HCT116 (cell line): Measurements from ENCODE around the gene NF2. TPM values are rescaled to one million over a fixed set of nuclear protein-coding genes. Genes with fewer than 3 reads are reported as not detected.

Source experiments
- ATAC-seq: fragments of 200-7000 bp; cut with Tn5 transposase; 2 replicates; pipeline ENCODE4 v1.9.1; 2020; ENCODE audit warnings: mild to moderate bottlenecking, moderate library complexity
- BruUV-seq: library from RNA; stranded (reverse); fragments of 400-500 nt; replicated peaks from 2 replicates; lab custom pipeline; 2021; lab: Mats Ljungman, UMichigan
- CTCF ChIA-PET: fragments of 300-600 bp; sonication (Branson Sonifier 250); formaldehyde crosslinking; loops from one replicate; lab custom pipeline; 2021; ENCODE audit warnings: antibody characterized with exemption; lab: Charles Lee
- POLR2A ChIA-PET: fragments of 300-600, 350-600 bp; sonication (Branson Sonifier 250); formaldehyde crosslinking; loops from one replicate; lab custom pipeline; 2021; ENCODE audit warnings: antibody characterized with exemption; lab: Charles Lee
- RAD21 ChIA-PET, 2 experiments: fragments of 300-600 bp; sonication (Branson Sonifier 250); formaldehyde crosslinking; loops; one replicate each; lab custom pipeline; 2023; ENCODE audit warnings: low total read pairs in 2 of 2; ENCODE audit not compliant: uncharacterized antibody in 2 of 2, unreplicated experiment in 2 of 2, low non-redundant PET in 1 of 2; lab: Charles Lee
- DNase-seq: peaks from one replicate; pipeline ENCODE4 v3.0.0-alpha.2; 2010; ENCODE audit warnings: low read depth, low spot score
- H2AFZ ChIP-seq: fragments of 200-600 bp; shearing (Covaris generic), sonication (generic); 2 replicates; pipeline ENCODE4 v1.6.1; 2017; ENCODE audit warnings: low read depth, mixed run types, mixed read lengths, antibody characterized with exemption, low read length; ENCODE audit not compliant: poor library complexity, severe bottlenecking
- H3K27ac ChIP-seq: 2 replicates; pipeline ENCODE4 v1.5.1; 2012; ENCODE audit warnings: low read depth, low read length
- H3K27me3 ChIP-seq: fragments of 200-600 bp; sonication (generic); 2 replicates; pipeline ENCODE4 v1.6.1; 2016; ENCODE audit warnings: mixed run types, low read length, mixed read lengths; ENCODE audit not compliant: insufficient read depth
- H3K36me3 ChIP-seq, 2 experiments: fragments of 200-500 bp in 1 of 2; fragments of 200-600 bp in 1 of 2; sonication (Bioruptor generic) in 1 of 2; sonication (generic) in 1 of 2; 2 replicates each; pipeline versions ENCODE4 v1.5.1 to v1.6.1; 2014 to 2016; ENCODE audit warnings: low read length in 2 of 2, inconsistent platforms in 1 of 2, mixed read lengths in 1 of 2, mixed run types in 1 of 2; ENCODE audit not compliant: insufficient read depth in 2 of 2, control insufficient read depth in 1 of 2
- H3K4me1 ChIP-seq, 2 experiments: fragments of 200-600 bp in 1 of 2; sonication (generic) in 1 of 2; 2 replicates each; pipeline versions ENCODE4 v1.5.1 to v1.6.1; 2012 to 2017; ENCODE audit warnings: low read length in 2 of 2, inconsistent platforms in 1 of 2, mild to moderate bottlenecking in 1 of 2, mixed read lengths in 1 of 2, mixed run types in 1 of 2, moderate library complexity in 1 of 2; ENCODE audit not compliant: insufficient read depth in 2 of 2, control insufficient read depth in 1 of 2
- H3K4me2 ChIP-seq: fragments of 200-600 bp; sonication (generic); 2 replicates; pipeline ENCODE4 v1.6.1; 2017; ENCODE audit warnings: mixed run types, low read length, mixed read lengths
- H3K4me3 ChIP-seq, 2 experiments: fragments of 200-600 bp in 1 of 2; sonication (generic) in 1 of 2; replicated peaks in 1 of 2; 2 replicates each; pipeline ENCODE4 v1.5.1; 2011 to 2016; ENCODE audit warnings: low read length in 2 of 2, control low read depth in 1 of 2, low read depth in 1 of 2, mild to moderate bottlenecking in 1 of 2, mixed read lengths in 1 of 2, mixed run types in 1 of 2
- H3K79me2 ChIP-seq: fragments of 200-600 bp; sonication (generic); 2 replicates; pipeline ENCODE4 v1.6.1; 2017; ENCODE audit warnings: mild to moderate bottlenecking, mixed run types, low read length, moderate library complexity, mixed read lengths; ENCODE audit not compliant: insufficient read depth
- H3K9ac ChIP-seq: fragments of 200-600 bp; sonication (generic); 2 replicates; pipeline ENCODE4 v1.6.1; 2016; ENCODE audit warnings: low read length, mixed read lengths
- H3K9me2 ChIP-seq: fragments of 200-600 bp; sonication (generic), shearing (Covaris generic); 2 replicates; pipeline ENCODE4 v1.6.1; 2017; ENCODE audit warnings: mixed run types, mild to moderate bottlenecking, moderate library complexity; ENCODE audit not compliant: insufficient read depth
- H3K9me3 ChIP-seq, 2 experiments: fragments of 200-500 bp in 1 of 2; fragments of 200-600 bp in 1 of 2; sonication (Bioruptor generic) in 1 of 2; sonication (generic) in 1 of 2; 2 replicates each; pipeline ENCODE4 v1.6.1; 2014 to 2017; ENCODE audit warnings: low read length in 2 of 2, mixed read lengths in 2 of 2, inconsistent platforms in 1 of 2, low read depth in 1 of 2, mild to moderate bottlenecking in 1 of 2, mixed run types in 1 of 2, moderate library complexity in 1 of 2; ENCODE audit not compliant: control insufficient read depth in 1 of 2, insufficient read depth in 1 of 2
- H4K20me1 ChIP-seq: fragments of 200-600 bp; sonication (generic), shearing (Covaris generic); 2 replicates; pipeline ENCODE4 v1.6.1; 2017; ENCODE audit warnings: mixed run types, mild to moderate bottlenecking, moderate library complexity; ENCODE audit not compliant: insufficient read depth
- CBX3 ChIP-seq: IDR thresholded peaks from 2 replicates; pipeline ENCODE4 v1.6.1; 2012; ENCODE audit warnings: low read depth
- CEBPB ChIP-seq: IDR thresholded peaks from 2 replicates; pipeline ENCODE4 v1.6.1; 2012; ENCODE audit warnings: low read depth
- CTCF ChIP-seq, 3 experiments: fragments of 200-600 bp in 1 of 3; sonication (generic) in 1 of 3; IDR thresholded peaks in 2 of 3; conservative IDR thresholded peaks in 1 of 3; 2 replicates each; pipeline ENCODE4 v1.5.1; 2012 to 2017; ENCODE audit warnings: low read depth in 2 of 3, low read length in 2 of 3, antibody characterized with exemption in 1 of 3, borderline replicate concordance in 1 of 3, control low read depth in 1 of 3, mild to moderate bottlenecking in 1 of 3, mixed read lengths in 1 of 3, mixed run types in 1 of 3, moderate library complexity in 1 of 3; ENCODE audit not compliant: insufficient read depth in 1 of 3
- ELF1 ChIP-seq: IDR thresholded peaks from 2 replicates; pipeline ENCODE4 v1.6.1; 2012; ENCODE audit warnings: low read depth, borderline replicate concordance
- MAX ChIP-seq: IDR thresholded peaks from 2 replicates; pipeline ENCODE4 v1.6.1; 2012
- POLR2A ChIP-seq: IDR thresholded peaks from 2 replicates; pipeline ENCODE4 v1.7.0; 2011; ENCODE audit warnings: borderline replicate concordance; ENCODE audit not compliant: insufficient read depth, insufficient read length; ENCODE audit errors: extremely low read depth
- POLR2AphosphoS5 ChIP-seq: IDR thresholded peaks from 2 replicates; pipeline ENCODE4 v1.6.1; 2011; ENCODE audit warnings: mild to moderate bottlenecking, low read depth, low read length, moderate library complexity
- RAD21 ChIP-seq: IDR thresholded peaks from 2 replicates; pipeline ENCODE4 v1.6.1; 2012; ENCODE audit warnings: low read depth, mild to moderate bottlenecking
- REST ChIP-seq: IDR thresholded peaks from 2 replicates; pipeline ENCODE4 v1.6.1; 2012; ENCODE audit warnings: low read depth
- SIN3A ChIP-seq: IDR thresholded peaks from 2 replicates; pipeline ENCODE4 v1.6.1; 2012; ENCODE audit warnings: low read depth
- TCF7L2 ChIP-seq: IDR thresholded peaks from 2 replicates; pipeline ENCODE4 v1.7.0; 2011; ENCODE audit warnings: borderline replicate concordance, inconsistent platforms; ENCODE audit not compliant: insufficient read depth, insufficient read length; ENCODE audit errors: extremely low read depth
- YY1 ChIP-seq: IDR thresholded peaks from 2 replicates; pipeline ENCODE4 v1.6.1; 2011; ENCODE audit warnings: low read length, low read depth, moderate library complexity, mild to moderate bottlenecking; ENCODE audit not compliant: insufficient replicate concordance; ENCODE audit errors: extremely low read depth
- ZFX ChIP-seq: fragments of 450-650 bp; IDR thresholded peaks from 2 replicates; pipeline ENCODE4 v1.6.1; 2017
- ZNF274 ChIP-seq: fragments of 200-500 bp; sonication (Bioruptor generic); IDR thresholded peaks from 2 replicates; pipeline ENCODE4 v1.6.1; 2014; ENCODE audit warnings: mild to moderate bottlenecking, low read depth, low read length, inconsistent platforms
- intact Hi-C: fragments of 100-400 bp; cut with micrococcal nuclease; formaldehyde crosslinking; loops from 2 replicates; pipeline ENCODE4 v1.10.0; 2022
- total RNA-seq: library from RNA; stranded (reverse); gene quantifications from one replicate; pipeline ENCODE4 v1.2.1, GENCODE V29; 2021; ENCODE audit not compliant: unreplicated experiment

Gene NF2
- total RNA-seq, 1 experiment from 2014 or later: 70.2 TPM

- ChIA-PET CTCF (no interaction called here), POLR2A (no interaction called here), RAD21 (no interaction called here)
- Histone ChIP-seq H3K36me3 (no peaks in the 10 kb centered on the region), H2AFZ (no peak overlapping the region), H4K20me1 (no peaks in the 10 kb centered on the region), H3K79me2 (no peaks in the 10 kb centered on the region), H3K9me2 (no peaks in the 10 kb centered on the region), H3K4me3 (no peak overlapping the region), H3K4me1 (peaks cover 0 to 6% of the 10 kb centered on the region in 2 experiments; a peak in 2 of 4 replicates), H3K9me3 (no peaks in the 10 kb centered on the region), H3K27ac (no peak overlapping the region), H3K27me3 (no peaks in the 10 kb centered on the region), H3K4me2 (no peak overlapping the region), H3K9ac (no peak overlapping the region)
- intact Hi-C loops: no loop called here
- ATAC-seq (no peak), DNase-seq (no peak)
- no TSS peak for BruUV-seq
- TF ChIP-seq MAX: no peak
- TF ChIP-seq YY1: no peak
- no peak for TF ChIP-seq TCF7L2
- no peak for TF ChIP-seq SIN3A
- no peak for TF ChIP-seq POLR2A
- no peak for TF ChIP-seq ZFX
Observed at GRCh38 chr22:29731058-29731850, 127.8 kb downstream of the NF2 start.

GRCh38 chr22:29732883-29733282 is 129.4 kb downstream of the NF2 start:
- H3K9ac ChIP-seq: no peak overlapping the region
- ATAC-seq (no peak), DNase-seq (no peak)
- intact Hi-C loops: no loop called here
- no peaks in the 10 kb centered on the region for H3K4me1 ChIP-seq
- H3K79me2 ChIP-seq: no peaks in the 10 kb centered on the region
- no peak overlapping the region for H3K4me3 ChIP-seq
- H3K36me3 ChIP-seq: no peaks in the 10 kb centered on the region
- no peak overlapping the region for H3K4me2 ChIP-seq
- H3K9me2 ChIP-seq: no peaks in the 10 kb centered on the region
- POLR2A ChIA-PET: no interaction called here
- RAD21 ChIA-PET: interaction anchor here in 1 of 2 experiments (0.5 kb wide), 1 partner anchor 1348 kb away, joined by 5 read pairs; the partner anchor contains the start of gene SMTN
- no peak overlapping the region for H2AFZ ChIP-seq
- no peaks in the 10 kb centered on the region for H4K20me1 ChIP-seq
- CTCF ChIA-PET: no interaction called here
- no peak overlapping the region for H3K27ac ChIP-seq
- no peaks in the 10 kb centered on the region for H3K9me3 ChIP-seq
- H3K27me3 ChIP-seq: no peaks in the 10 kb centered on the region
- no TSS peak for BruUV-seq
- TF ChIP-seq ZNF274: no peak
- no peak for TF ChIP-seq POLR2AphosphoS5
- no peak for TF ChIP-seq POLR2A
- TF ChIP-seq CBX3: no peak
- TF ChIP-seq CEBPB: no peak
- no peak for TF ChIP-seq ELF1
- TF ChIP-seq RAD21: no peak
- TF ChIP-seq REST: no peak
- TF ChIP-seq TCF7L2: no peak
- TF ChIP-seq CTCF (IDR thresholded peaks at IDR 0.05 in 2 of 3, conservative IDR thresholded peaks at IDR 0.05 in 1 of 3; ENCODE audit: borderline replicate concordance in 1 of 3, insufficient read depth in 1 of 3, low read depth in 2 of 3, low read length in 2 of 3): no peak
